ENCODE data around the gene FBXO48. TPM values are rescaled to one million over a fixed set of nuclear protein-coding genes. Genes with fewer than 3 reads are reported as not detected.

The FBXO48 gene
- total RNA-seq, 1 experiment from 2014 or later: 0.74 TPM

GRCh38 chr2:68482296-68482820 is 15.3 kb upstream of the FBXO48 start:
- CTCF ChIA-PET: no interaction called here
- POLR2A ChIA-PET: no interaction called here
- ATAC-seq: no peak
- Histone ChIP-seq H3K4me3 (ENCODE audit: low read depth in 2 of 2, low read length in 2 of 2) (no peak overlapping the region), H3K27me3 (ENCODE audit: control insufficient read depth, insufficient read depth, low read length) (no peaks in the 10 kb centered on the region), H3K4me1 (ENCODE audit: control insufficient read depth, insufficient read depth, low read length) (no peaks in the 10 kb centered on the region), H3K36me3 (ENCODE audit: control insufficient read depth, insufficient read depth, low read length) (no peaks in the 10 kb centered on the region), H3K9me3 (ENCODE audit: control insufficient read depth, insufficient read depth, low read depth, low read length) (no peaks in the 10 kb centered on the region), H3K27ac (ENCODE audit: low read length) (no peak overlapping the region)
- TF ChIP-seq, protein P1, sequence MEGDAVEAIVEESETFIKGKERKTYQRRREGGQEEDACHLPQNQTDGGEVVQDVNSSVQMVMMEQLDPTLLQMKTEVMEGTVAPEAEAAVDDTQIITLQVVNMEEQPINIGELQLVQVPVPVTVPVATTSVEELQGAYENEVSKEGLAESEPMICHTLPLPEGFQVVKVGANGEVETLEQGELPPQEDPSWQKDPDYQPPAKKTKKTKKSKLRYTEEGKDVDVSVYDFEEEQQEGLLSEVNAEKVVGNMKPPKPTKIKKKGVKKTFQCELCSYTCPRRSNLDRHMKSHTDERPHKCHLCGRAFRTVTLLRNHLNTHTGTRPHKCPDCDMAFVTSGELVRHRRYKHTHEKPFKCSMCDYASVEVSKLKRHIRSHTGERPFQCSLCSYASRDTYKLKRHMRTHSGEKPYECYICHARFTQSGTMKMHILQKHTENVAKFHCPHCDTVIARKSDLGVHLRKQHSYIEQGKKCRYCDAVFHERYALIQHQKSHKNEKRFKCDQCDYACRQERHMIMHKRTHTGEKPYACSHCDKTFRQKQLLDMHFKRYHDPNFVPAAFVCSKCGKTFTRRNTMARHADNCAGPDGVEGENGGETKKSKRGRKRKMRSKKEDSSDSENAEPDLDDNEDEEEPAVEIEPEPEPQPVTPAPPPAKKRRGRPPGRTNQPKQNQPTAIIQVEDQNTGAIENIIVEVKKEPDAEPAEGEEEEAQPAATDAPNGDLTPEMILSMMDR (IDR thresholded peaks at IDR 0.05): no peak
- TF ChIP-seq, protein P2, sequence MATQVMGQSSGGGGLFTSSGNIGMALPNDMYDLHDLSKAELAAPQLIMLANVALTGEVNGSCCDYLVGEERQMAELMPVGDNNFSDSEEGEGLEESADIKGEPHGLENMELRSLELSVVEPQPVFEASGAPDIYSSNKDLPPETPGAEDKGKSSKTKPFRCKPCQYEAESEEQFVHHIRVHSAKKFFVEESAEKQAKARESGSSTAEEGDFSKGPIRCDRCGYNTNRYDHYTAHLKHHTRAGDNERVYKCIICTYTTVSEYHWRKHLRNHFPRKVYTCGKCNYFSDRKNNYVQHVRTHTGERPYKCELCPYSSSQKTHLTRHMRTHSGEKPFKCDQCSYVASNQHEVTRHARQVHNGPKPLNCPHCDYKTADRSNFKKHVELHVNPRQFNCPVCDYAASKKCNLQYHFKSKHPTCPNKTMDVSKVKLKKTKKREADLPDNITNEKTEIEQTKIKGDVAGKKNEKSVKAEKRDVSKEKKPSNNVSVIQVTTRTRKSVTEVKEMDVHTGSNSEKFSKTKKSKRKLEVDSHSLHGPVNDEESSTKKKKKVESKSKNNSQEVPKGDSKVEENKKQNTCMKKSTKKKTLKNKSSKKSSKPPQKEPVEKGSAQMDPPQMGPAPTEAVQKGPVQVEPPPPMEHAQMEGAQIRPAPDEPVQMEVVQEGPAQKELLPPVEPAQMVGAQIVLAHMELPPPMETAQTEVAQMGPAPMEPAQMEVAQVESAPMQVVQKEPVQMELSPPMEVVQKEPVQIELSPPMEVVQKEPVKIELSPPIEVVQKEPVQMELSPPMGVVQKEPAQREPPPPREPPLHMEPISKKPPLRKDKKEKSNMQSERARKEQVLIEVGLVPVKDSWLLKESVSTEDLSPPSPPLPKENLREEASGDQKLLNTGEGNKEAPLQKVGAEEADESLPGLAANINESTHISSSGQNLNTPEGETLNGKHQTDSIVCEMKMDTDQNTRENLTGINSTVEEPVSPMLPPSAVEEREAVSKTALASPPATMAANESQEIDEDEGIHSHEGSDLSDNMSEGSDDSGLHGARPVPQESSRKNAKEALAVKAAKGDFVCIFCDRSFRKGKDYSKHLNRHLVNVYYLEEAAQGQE (IDR thresholded peaks at IDR 0.05; ENCODE audit: insufficient read depth in 1 of 2, low read depth in 2 of 2, low read length in 1 of 2): no peak
- TF ChIP-seq SIN3A (IDR thresholded peaks at IDR 0.05; ENCODE audit: borderline replicate concordance, insufficient read depth, low read depth, low read length) (no peak), POLR2AphosphoS5 (IDR thresholded peaks at IDR 0.05; ENCODE audit: low read depth, low read length) (no peak)
- BruUV-seq (replicated peaks): no TSS peak
- in situ Hi-C loops (cut with HindIII; ENCODE audit: low pct_unique_long_range_greater_than_20kb, low sequenced_read_pairs) (no loop called here), intact Hi-C loops (cut with micrococcal nuclease; ENCODE audit: unreplicated experiment) (no loop called here)
- DNase-seq (ENCODE audit: low read depth, low spot score): no peak

- TF ChIP-seq, protein P1 (IDR thresholded peaks at IDR 0.05): no peak
- no peak for TF ChIP-seq SIN3A (IDR thresholded peaks at IDR 0.05; ENCODE audit: borderline replicate concordance, insufficient read depth, low read depth, low read length)
- no peak for TF ChIP-seq POLR2AphosphoS5 (IDR thresholded peaks at IDR 0.05; ENCODE audit: low read depth, low read length)
- TF ChIP-seq, protein P2 (IDR thresholded peaks at IDR 0.05; ENCODE audit: insufficient read depth in 1 of 2, low read depth in 2 of 2, low read length in 1 of 2): no peak
- TF ChIP-seq TCF7L2 (IDR thresholded peaks at IDR 0.05; ENCODE audit: low read depth, low read length): no peak
- Histone ChIP-seq H3K4me1 (ENCODE audit: control insufficient read depth, insufficient read depth, low read length) (no peaks in the 10 kb centered on the region), H3K9me3 (ENCODE audit: control insufficient read depth, insufficient read depth, low read depth, low read length) (no peaks in the 10 kb centered on the region), H3K36me3 (ENCODE audit: control insufficient read depth, insufficient read depth, low read length) (no peaks in the 10 kb centered on the region), H3K27ac (ENCODE audit: low read length) (no peak overlapping the region), H3K27me3 (ENCODE audit: control insufficient read depth, insufficient read depth, low read length) (no peaks in the 10 kb centered on the region), H3K4me3 (ENCODE audit: low read depth in 2 of 2, low read length in 2 of 2) (no peak overlapping the region)
- DNase-seq (ENCODE audit: low read depth, low spot score): no peak
- ATAC-seq: no peak
- BruUV-seq (replicated peaks): no TSS peak
- ChIA-PET CTCF (no interaction called here), POLR2A (no interaction called here)
- intact Hi-C loops (cut with micrococcal nuclease; ENCODE audit: unreplicated experiment): no loop called here
- in situ Hi-C loops (cut with HindIII; ENCODE audit: low pct_unique_long_range_greater_than_20kb, low sequenced_read_pairs): no loop called here
Measured at GRCh38 chr2:68478688-68479087, 11.6 kb upstream of the FBXO48 start.

Data from Panc1 (cell line).